ENCODE data around the gene METTL15. TPM values are rescaled to one million over a fixed set of nuclear protein-coding genes. Genes with fewer than 3 reads are reported as not detected.
"Not testable (repeated sequence)": the region's sequence is repeated elsewhere in the genome, so short reads cannot be mapped to it uniquely, and the experiment has no call there.

Gene METTL15
- total RNA-seq, 2 donors from 2014 or later, result 14.4 to 27.5 TPM

GRCh38 chr11:28337701-28338100 lies 229.5 kb downstream of the METTL15 start:
- Mint-ChIP-seq H3K27me3 (no peaks in the 10 kb centered on the region), H3K36me3 (ENCODE audit: low read depth) (no peaks in the 10 kb centered on the region), H3K9me3 (peaks cover 26% of the 10 kb centered on the region), H3K27ac (no peak overlapping the region), H3K4me1 (no peaks in the 10 kb centered on the region), H3K4me3 (no peak overlapping the region)
- ATAC-seq (replicated peaks), result no peak

- Mint-ChIP-seq H3K4me3 (no peak overlapping the region), H3K4me1 (no peaks in the 10 kb centered on the region), H3K36me3 (ENCODE audit: low read depth) (no peaks in the 10 kb centered on the region), H3K9me3 (peaks cover 26% of the 10 kb centered on the region), H3K27me3 (no peaks in the 10 kb centered on the region), H3K27ac (no peak overlapping the region)
- no peak for ATAC-seq (replicated peaks)
Measured at GRCh38 chr11:28338371-28338770, 230.2 kb downstream of the METTL15 start.

- Mint-ChIP-seq H3K9me3 (peaks cover 26% of the 10 kb centered on the region), H3K27me3 (no peaks in the 10 kb centered on the region), H3K4me3 (no peak overlapping the region), H3K4me1 (no peaks in the 10 kb centered on the region), H3K27ac (no peak overlapping the region), H3K36me3 (ENCODE audit: low read depth) (no peaks in the 10 kb centered on the region)
- ATAC-seq (replicated peaks), result no peak
Measured at GRCh38 chr11:28339488-28339887, 231.3 kb downstream of the METTL15 start.

GRCh38 chr11:28342716-28343115 lies 234.5 kb downstream of the METTL15 start:
- no peak for ATAC-seq (replicated peaks)
- Mint-ChIP-seq H3K27ac (no peak overlapping the region), H3K27me3 (no peaks in the 10 kb centered on the region), H3K36me3 (ENCODE audit: low read depth) (no peaks in the 10 kb centered on the region), H3K9me3 (peaks cover 21% of the 10 kb centered on the region), H3K4me3 (no peak overlapping the region), H3K4me1 (no peaks in the 10 kb centered on the region)

- H3K27me3 Mint-ChIP-seq, result no peaks in the 10 kb centered on the region
- ATAC-seq (replicated peaks), result no peak
- H3K4me3 Mint-ChIP-seq, result no peak overlapping the region
- no peaks in the 10 kb centered on the region for H3K36me3 Mint-ChIP-seq (ENCODE audit: low read depth)
- peaks cover 16% of the 10 kb centered on the region for H3K9me3 Mint-ChIP-seq
- no peak overlapping the region for H3K27ac Mint-ChIP-seq
- no peaks in the 10 kb centered on the region for H3K4me1 Mint-ChIP-seq
Measured at GRCh38 chr11:28343304-28344233, 235.4 kb downstream of the METTL15 start.

- Mint-ChIP-seq H3K27me3 (no peaks in the 10 kb centered on the region), H3K4me1 (no peaks in the 10 kb centered on the region), H3K27ac (no peak overlapping the region), H3K36me3 (ENCODE audit: low read depth) (no peaks in the 10 kb centered on the region), H3K9me3 (no peaks in the 10 kb centered on the region), H3K4me3 (no peak overlapping the region)
- no peak for ATAC-seq (replicated peaks)
Measured at GRCh38 chr11:28346209-28346608, 238.0 kb downstream of the METTL15 start.

GRCh38 chr11:28346721-28347120 lies 238.5 kb downstream of the METTL15 start:
- H3K27ac Mint-ChIP-seq, result no peak overlapping the region
- H3K4me3 Mint-ChIP-seq, result no peak overlapping the region
- no peaks in the 10 kb centered on the region for H3K9me3 Mint-ChIP-seq
- no peaks in the 10 kb centered on the region for H3K4me1 Mint-ChIP-seq
- H3K27me3 Mint-ChIP-seq, result no peaks in the 10 kb centered on the region
- H3K36me3 Mint-ChIP-seq (ENCODE audit: low read depth), result no peaks in the 10 kb centered on the region
- no peak for ATAC-seq (replicated peaks)

- Mint-ChIP-seq H3K27me3 (no peaks in the 10 kb centered on the region), H3K4me3 (no peak overlapping the region), H3K9me3 (no peaks in the 10 kb centered on the region), H3K27ac (no peak overlapping the region), H3K36me3 (ENCODE audit: low read depth) (no peaks in the 10 kb centered on the region), H3K4me1 (no peaks in the 10 kb centered on the region)
- ATAC-seq (replicated peaks), result no peak
Measured at GRCh38 chr11:28347371-28347770, 239.2 kb downstream of the METTL15 start.

- Mint-ChIP-seq H3K27me3 (no peaks in the 10 kb centered on the region), H3K4me3 (no peak overlapping the region), H3K9me3 (peaks cover 5% of the 10 kb centered on the region), H3K4me1 (no peaks in the 10 kb centered on the region), H3K27ac (no peak overlapping the region), H3K36me3 (ENCODE audit: low read depth) (no peaks in the 10 kb centered on the region)
- no peak for ATAC-seq (replicated peaks)
Measured at GRCh38 chr11:28350216-28350615, 242.0 kb downstream of the METTL15 start.

- H3K36me3 Mint-ChIP-seq (ENCODE audit: low read depth), result no peaks in the 10 kb centered on the region
- no peak overlapping the region for H3K27ac Mint-ChIP-seq
- ATAC-seq (replicated peaks), result no peak
- H3K4me3 Mint-ChIP-seq, result no peak overlapping the region
- H3K9me3 Mint-ChIP-seq, result peaks cover 5% of the 10 kb centered on the region
- no peaks in the 10 kb centered on the region for H3K27me3 Mint-ChIP-seq
- H3K4me1 Mint-ChIP-seq, result no peaks in the 10 kb centered on the region
Measured at GRCh38 chr11:28353991-28354390, 245.8 kb downstream of the METTL15 start.

GRCh38 chr11:28366549-28367346 lies 258.6 kb downstream of the METTL15 start:
- Mint-ChIP-seq H3K4me1 (no peaks in the 10 kb centered on the region), H3K4me3 (no peak overlapping the region), H3K36me3 (ENCODE audit: low read depth) (no peaks in the 10 kb centered on the region), H3K9me3 (peaks cover 29% of the 10 kb centered on the region), H3K27me3 (no peaks in the 10 kb centered on the region), H3K27ac (no peak overlapping the region)
- ATAC-seq (replicated peaks), result no peak

- H3K27me3 Mint-ChIP-seq; H3K36me3 Mint-ChIP-seq (ENCODE audit: low read depth); H3K4me3 Mint-ChIP-seq; H3K27ac Mint-ChIP-seq; ATAC-seq (replicated peaks); H3K4me1 Mint-ChIP-seq: not testable (repeated sequence)
- H3K9me3 Mint-ChIP-seq, result peaks cover 18% of the 10 kb centered on the region
Measured at GRCh38 chr11:28378095-28378494, 269.9 kb downstream of the METTL15 start.
